ENCODE results near the gene ETV7.
"Not testable (repeated sequence)": the region's sequence is repeated elsewhere in the genome, so short reads cannot be mapped to it uniquely, and the experiment has no call there.

Gene ETV7

DNA sequence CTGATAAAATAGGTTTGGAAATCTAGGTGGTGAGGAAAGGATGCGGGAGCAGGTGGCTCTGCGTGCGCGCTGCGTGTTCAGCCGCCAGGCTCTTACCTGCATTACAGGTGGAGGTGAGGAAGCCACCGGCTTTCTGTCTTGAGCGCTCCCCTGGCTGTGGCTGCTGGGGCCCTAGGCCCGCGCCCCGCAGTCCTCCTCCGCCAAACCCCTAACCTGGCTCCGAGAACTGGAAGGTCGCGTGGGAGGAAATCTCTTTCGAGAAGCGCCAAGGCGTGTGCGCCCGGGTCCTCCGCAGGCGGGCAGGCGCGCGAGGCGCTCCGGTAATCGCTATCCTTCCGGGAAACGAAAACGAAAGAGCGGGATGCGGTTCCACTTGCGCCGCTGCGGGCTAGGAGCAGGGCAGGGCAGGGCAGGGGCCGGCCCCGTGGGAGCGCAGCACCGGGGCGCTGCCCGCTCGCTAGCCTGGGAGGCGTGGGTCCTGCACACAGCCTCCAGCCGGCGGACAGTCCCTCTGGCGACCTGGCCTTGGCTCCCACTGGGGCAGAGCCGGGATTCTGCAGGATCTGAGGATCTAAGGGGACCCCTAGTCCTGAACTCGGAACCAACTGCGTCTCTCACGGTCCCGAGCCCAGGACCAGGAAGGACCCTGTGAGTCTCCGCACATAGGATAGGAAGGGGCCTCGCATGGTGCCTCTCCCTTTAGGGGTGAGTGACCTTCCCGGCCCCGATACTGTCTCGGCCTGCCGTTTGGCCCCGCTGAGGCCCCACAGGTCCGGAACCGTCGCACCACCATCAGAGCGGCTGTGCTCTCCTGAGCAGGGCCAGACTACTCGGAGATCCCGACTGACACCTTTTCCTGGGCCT is at the start of gene ETV7:
Gene ETV7 (minus strand): TSS at position 230 of the 864 bp plus-strand sequence. CDS start 128 bp downstream, at position 102.
- no peak for DNase-seq (ENCODE audit: low spot score)

- no peak for DNase-seq (ENCODE audit: low spot score)
These were observed 49.0 kb upstream of the ETV7 start for GRCh38 chr6:36436466-36436865.

- DNase-seq (ENCODE audit: low spot score) = no peak
These were observed 44.7 kb upstream of the ETV7 start for GRCh38 chr6:36432151-36432671.

GRCh38 chr6:36431197-36431596 is 43.7 kb upstream of the ETV7 start:
- no peak for DNase-seq (ENCODE audit: low spot score)

DNA sequence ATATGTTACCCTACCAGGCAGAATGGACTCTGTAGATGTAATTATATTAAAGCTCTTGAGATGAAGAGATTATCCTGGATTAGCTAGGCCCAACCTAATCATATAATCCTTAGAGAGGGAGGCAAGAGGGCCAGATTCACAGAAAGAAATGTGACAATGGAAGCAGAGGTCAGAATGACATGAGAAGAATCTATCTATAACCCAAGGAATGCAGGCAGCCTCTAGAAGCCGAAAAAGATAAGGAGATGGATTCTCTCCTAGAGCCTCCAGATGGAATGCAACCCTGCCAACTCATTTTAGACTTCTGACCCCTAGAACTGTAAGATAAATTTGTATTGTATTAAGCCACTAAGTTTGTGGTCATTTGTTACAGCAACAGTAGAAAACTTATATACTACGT is 42.9 kb upstream of the ETV7 start:
- DNase-seq (ENCODE audit: low spot score) = no peak

DNA sequence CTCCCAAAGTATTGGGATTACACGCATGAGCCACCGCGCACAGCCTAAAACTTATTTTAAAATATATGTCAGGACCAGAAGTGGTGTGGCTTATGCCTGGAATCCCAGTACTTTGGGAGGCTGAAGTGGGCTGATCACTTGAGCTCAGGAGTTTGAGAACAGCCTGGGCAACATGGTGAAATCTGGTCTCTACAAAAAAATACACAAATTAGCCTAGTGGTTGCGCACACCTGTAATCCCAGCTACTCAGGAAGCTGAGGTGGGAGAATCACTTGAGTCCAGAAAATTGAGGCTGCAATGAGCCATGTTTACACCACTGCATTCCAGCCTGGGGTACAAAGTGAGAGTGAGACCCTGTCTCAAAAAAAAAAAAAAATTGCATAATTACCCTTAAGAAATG is 41.4 kb upstream of the ETV7 start:
- DNase-seq (ENCODE audit: low spot score) = no peak

- no peak for DNase-seq (ENCODE audit: low spot score)
These were observed 39.2 kb upstream of the ETV7 start for GRCh38 chr6:36426622-36427021.

DNA sequence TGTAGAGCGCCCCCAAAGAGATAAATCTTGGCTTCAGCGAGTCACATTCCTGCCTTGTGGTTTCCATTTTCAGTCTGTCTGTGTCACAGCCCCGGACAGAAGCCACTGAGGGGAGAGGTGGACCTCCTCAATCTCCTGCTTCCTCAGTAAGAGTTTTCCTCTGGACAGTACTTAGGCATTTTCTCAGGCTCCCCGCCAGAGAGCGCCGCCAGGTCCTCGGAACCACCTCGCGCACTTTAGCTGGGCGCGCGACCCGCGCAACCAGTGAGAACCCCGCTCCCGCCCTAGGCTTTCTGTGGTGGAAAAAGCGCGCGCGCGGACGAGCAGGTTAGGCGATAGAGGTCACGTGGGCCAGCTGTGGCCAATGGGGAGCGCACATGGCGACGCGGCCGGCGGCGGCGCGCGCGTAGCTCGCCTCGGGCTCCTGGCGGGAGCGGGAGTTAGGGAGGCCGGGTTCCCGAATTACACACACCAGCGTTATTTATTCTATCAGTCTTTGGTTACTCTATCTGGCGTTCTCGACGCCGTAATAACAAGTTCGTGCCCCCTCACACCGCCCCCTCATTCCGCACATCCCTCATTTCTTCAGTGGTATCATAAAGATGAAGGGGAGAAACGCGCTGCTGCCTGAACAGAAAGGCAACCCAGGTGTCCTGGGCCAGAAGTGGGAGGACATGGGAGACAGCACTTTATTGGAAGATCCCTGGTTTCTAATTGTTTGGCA is 35.8 kb upstream of the ETV7 start:
- DNase-seq (ENCODE audit: low spot score) = peak; percentile 96

DNA sequence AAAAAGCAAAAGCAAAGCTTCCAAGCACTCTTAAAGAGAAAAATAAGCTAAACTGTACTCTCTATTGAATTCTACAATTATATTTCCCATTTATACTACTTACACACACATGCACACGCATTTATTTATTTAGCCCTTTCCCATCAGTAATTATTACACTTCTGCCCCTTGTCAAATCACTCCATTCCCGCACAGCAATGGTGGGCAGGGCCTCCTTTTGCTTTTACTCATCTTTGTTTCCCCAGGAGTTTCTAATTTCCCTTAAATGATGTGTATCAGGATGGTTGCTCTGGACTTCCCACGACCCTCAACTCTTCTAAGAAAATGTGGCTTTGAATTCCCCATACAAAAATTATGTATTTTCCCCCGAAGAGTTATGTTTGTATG is 35.2 kb upstream of the ETV7 start:
- no peak for DNase-seq (ENCODE audit: low spot score)

DNA sequence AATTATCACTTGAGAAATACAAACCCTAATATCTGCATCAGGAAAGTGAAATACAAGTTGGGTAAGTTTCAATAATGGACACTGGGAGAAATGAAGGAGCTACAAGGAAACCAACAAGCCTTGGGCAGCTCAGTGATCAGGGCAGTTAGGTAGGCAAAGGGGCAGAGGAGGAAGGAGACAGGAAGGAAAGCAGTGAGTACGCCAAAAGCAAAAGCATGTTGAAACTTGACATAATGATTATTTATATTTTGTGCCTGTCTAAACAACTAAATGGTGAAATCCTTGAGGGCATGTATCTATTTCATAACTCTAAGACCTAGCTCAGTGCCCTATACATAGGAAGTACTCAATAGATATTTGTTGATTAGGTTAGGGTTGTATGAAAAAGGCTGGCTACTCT is 31.8 kb upstream of the ETV7 start:
- no peak for DNase-seq (ENCODE audit: low spot score)

DNA sequence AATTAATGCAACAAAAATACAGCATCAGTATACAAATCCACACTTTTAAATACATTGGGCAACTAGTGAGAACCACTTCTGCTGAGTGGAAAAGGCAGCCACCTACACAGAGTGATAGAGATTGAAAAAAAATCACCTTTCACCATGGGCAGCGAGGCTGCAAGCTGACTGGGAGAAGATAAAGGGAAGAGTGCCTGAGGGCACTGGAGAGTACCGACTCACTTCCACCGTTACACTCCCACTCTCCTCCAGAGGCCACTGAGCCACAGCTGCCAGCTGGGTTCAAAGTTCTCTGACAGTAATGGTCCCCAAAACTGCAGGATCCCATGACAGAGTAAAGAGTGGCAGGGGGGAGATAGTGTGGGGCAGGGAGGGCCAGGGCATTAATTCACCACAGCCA is 31.1 kb upstream of the ETV7 start:
- DNase-seq (ENCODE audit: low spot score) = no peak

- DNase-seq (ENCODE audit: low spot score) = no peak
These were observed 27.0 kb upstream of the ETV7 start for GRCh38 chr6:36414481-36414880.

GRCh38 chr6:36413489-36414480 is 26.3 kb upstream of the ETV7 start:
- no peak for DNase-seq (ENCODE audit: low spot score)

DNA sequence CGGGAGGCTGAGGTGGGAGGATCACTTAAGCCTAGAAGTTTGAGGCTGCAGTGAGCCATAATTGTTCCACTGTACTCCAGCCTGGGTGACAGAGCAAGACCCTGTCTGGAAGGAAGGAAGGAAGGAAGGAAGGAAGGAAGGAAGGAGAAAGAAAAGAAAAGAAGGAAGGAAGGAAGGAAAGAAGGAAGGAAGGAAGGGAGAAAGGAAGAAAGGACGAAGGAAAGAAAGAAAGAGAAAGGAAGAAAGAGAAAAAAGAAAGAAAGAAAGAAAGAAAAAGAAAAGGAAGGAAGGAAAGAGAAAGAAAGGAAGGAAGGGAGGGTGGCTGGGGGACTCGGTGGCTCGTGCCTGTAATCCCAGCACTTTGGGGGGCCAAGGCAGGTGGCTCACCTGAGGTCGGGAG is 22.2 kb upstream of the ETV7 start:
- not testable (repeated sequence) for DNase-seq (ENCODE audit: low spot score)

DNA sequence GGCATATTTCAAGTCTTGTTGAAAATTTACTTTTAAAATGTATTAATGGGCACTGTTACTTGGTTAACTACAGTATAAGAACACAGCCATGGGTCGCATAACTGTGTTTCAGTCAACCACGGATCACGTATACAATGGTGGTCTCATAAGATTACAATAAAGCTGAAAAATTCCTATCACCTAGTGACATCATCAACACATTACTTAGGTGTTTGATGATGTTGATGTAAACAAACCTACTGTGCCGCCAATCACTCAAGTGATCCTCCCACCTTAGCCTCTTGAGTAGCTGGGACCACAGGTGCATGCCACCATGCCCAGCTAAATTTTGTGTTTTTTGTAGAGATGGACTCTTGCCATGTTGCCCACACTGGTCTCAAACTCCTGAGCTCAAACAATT is 16.7 kb upstream of the ETV7 start:
- no peak for DNase-seq (ENCODE audit: low spot score)

- no peak for DNase-seq (ENCODE audit: low spot score)
These were observed 15.0 kb upstream of the ETV7 start for GRCh38 chr6:36402481-36402880.

- no peak for DNase-seq (ENCODE audit: low spot score)
These were observed 12.5 kb upstream of the ETV7 start for GRCh38 chr6:36399970-36400369.

- DNase-seq (ENCODE audit: low spot score) = no peak
These were observed 5.2 kb upstream of the ETV7 start for GRCh38 chr6:36392621-36393020.

DNA sequence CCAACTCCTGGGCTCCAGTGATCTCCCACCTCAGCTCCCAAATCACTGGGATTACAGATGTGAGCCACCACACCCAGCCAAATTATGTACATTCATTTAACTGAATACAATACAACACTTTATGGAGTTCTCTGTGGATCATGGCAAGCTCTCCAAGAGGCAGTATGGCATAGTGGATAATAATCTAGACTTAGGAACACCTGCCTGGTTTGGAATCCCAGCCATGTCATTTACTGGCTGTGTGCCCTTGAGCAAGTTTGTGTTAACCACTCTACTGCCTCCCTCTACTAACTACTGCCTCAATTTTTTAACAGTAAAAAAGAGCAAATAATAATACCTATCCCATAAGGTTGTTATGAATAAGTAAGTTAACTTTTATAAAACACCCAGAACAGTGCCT is 1.9 kb upstream of the ETV7 start:
- no peak for DNase-seq (ENCODE audit: low spot score)

- DNase-seq (ENCODE audit: low spot score) = peak; percentile 13
These were observed 702 bp downstream of the ETV7 start for GRCh38 chr6:36386495-36387439.

GRCh38 chr6:36384095-36384494 is 3.4 kb downstream of the ETV7 start:
- no peak for DNase-seq (ENCODE audit: low spot score)
